ENCODE measurements around the gene PRPS1L1. TPM values are rescaled to one million over a fixed set of nuclear protein-coding genes. Genes with fewer than 3 reads are reported as not detected.

PRPS1L1 gene
- polyA plus RNA-seq, 1 of the 3 experiments (the other 2 are of a cell fraction): not detected

DNA sequence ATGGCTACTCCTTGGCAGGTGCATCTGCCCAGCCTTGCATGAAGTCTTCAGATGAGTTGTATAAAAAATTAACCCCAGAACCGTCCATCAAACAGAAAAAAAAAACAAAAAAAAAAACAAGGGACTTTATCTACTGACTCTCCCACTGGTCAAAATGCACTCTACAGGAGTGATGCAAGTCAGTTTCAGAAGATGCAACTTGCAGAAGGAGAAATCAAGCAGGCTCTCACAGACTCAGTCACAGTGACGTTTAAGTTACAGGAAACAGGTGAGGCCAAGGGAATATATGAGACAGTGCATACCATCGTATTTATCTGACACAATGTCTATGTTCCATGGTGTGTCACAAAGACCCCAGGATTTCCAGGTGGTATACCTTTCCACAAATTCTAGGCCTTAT is 17.5 kb upstream of the PRPS1L1 start:
- CTCF ChIA-PET: interaction anchor here (1.3 to 1.5 kb wide), 2 partner anchors 15 to 19 kb away, joined by 3 read pairs; no protein-coding TSS in a partner anchor
- TF ChIP-seq RCOR1 (IDR thresholded peaks at IDR 0.05; ENCODE audit: low read length): no peak
- Histone ChIP-seq H2AFZ (ENCODE audit: low read depth) (no peak overlapping the region), H3K27ac (ENCODE audit: low read depth in 2 of 2, low read length in 1 of 2) (no peak overlapping the region), H3K4me1 (ENCODE audit: control insufficient read depth in 1 of 2, insufficient read depth in 2 of 2, low read depth in 1 of 2, low read length in 1 of 2) (peaks cover 0 to 8% of the 10 kb centered on the region in 2 experiments; a peak in 1 of 4 replicates), H3K79me2 (ENCODE audit: insufficient read depth) (no peaks in the 10 kb centered on the region), H3K36me3 (replicated peaks in 1 of 2; ENCODE audit: control insufficient read depth in 1 of 2, insufficient read depth in 2 of 2, low read length in 1 of 2) (no peaks in the 10 kb centered on the region), H4K20me1 (ENCODE audit: insufficient read depth) (no peaks in the 10 kb centered on the region), H3K9ac (no peak overlapping the region), H3F3A (replicated peaks; ENCODE audit: insufficient read depth) (no peaks in the 10 kb centered on the region), H3K27me3 (ENCODE audit: insufficient read depth) (peaks cover 4% of the 10 kb centered on the region; the same call in 1 of the 2 replicates), H3K4me2 (no peak overlapping the region), H3K9me3 (no peaks in the 10 kb centered on the region), H3K9me2 (no peaks in the 10 kb centered on the region), H3K4me3 (ENCODE audit: low read depth in 2 of 2, low read length in 1 of 2) (no peak overlapping the region)
- WGBS (ENCODE audit: low lambda C conversion rate): 18% methylated on average over 3 of the region's 3 CpGs
- POLR2A ChIA-PET: no interaction called here
- DNase-seq: no peak

GRCh38 chr7:18041191-18041590 is 13.5 kb upstream of the PRPS1L1 start:
- 0 out of 2 replicates have a peak overlapping the region, but pooled peaks have one; percentile 43 for H3K4me2 ChIP-seq
- TF ChIP-seq RFX5 (IDR thresholded peaks at IDR 0.05; ENCODE audit: low read length) (no peak), CHD2 (IDR thresholded peaks at IDR 0.05; ENCODE audit: low read length, partially characterized antibody) (no peak), NRF1 (IDR thresholded peaks at IDR 0.05; ENCODE audit: low read depth, low read length) (no peak), EP300 (IDR thresholded peaks at IDR 0.05; ENCODE audit: borderline replicate concordance in 1 of 2, low read depth in 1 of 2, low read length in 1 of 2) (no peak), TEAD4 (IDR thresholded peaks at IDR 0.05; ENCODE audit: borderline replicate concordance, insufficient read depth) (no peak), YY1 (IDR thresholded peaks at IDR 0.05; ENCODE audit: low read depth) (no peak), ELF1 (IDR thresholded peaks at IDR 0.05) (no peak), TCF12 (IDR thresholded peaks at IDR 0.05) (no peak)
- TF ChIP-seq, protein P1, sequence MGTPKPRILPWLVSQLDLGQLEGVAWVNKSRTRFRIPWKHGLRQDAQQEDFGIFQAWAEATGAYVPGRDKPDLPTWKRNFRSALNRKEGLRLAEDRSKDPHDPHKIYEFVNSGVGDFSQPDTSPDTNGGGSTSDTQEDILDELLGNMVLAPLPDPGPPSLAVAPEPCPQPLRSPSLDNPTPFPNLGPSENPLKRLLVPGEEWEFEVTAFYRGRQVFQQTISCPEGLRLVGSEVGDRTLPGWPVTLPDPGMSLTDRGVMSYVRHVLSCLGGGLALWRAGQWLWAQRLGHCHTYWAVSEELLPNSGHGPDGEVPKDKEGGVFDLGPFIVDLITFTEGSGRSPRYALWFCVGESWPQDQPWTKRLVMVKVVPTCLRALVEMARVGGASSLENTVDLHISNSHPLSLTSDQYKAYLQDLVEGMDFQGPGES (IDR thresholded peaks at IDR 0.05; ENCODE audit: low read depth, low read length): no peak
- no peak overlapping the region for H3K4me3 ChIP-seq (ENCODE audit: low read depth in 2 of 2, low read length in 1 of 2)
- H3K27me3 ChIP-seq (ENCODE audit: insufficient read depth): no peaks in the 10 kb centered on the region
- peak overlapping the region; percentile 81; the same call in 1 of the 2 replicates for H2AFZ ChIP-seq (ENCODE audit: low read depth)
- H3K9me2 ChIP-seq: no peaks in the 10 kb centered on the region
- H4K20me1 ChIP-seq (ENCODE audit: insufficient read depth): no peaks in the 10 kb centered on the region
- H3K27ac ChIP-seq (ENCODE audit: low read depth in 2 of 2, low read length in 1 of 2): no peak overlapping the region
- peaks cover 0 to 13% of the 10 kb centered on the region in 2 experiments; a peak in 1 of 4 replicates for H3K4me1 ChIP-seq (ENCODE audit: control insufficient read depth in 1 of 2, insufficient read depth in 2 of 2, low read depth in 1 of 2, low read length in 1 of 2)
- no peak for DNase-seq
- H3K36me3 ChIP-seq (replicated peaks in 1 of 2; ENCODE audit: control insufficient read depth in 1 of 2, insufficient read depth in 2 of 2, low read length in 1 of 2): no peaks in the 10 kb centered on the region
- H3K9me3 ChIP-seq: no peaks in the 10 kb centered on the region
- ChIA-PET CTCF (interaction anchor here (0.6 to 1.3 kb wide), 2 partner anchors 11 to 280 kb away, joined by 3 to 4 read pairs; no protein-coding TSS in a partner anchor), POLR2A (no interaction called here)
- peaks cover 6% of the 10 kb centered on the region for H3F3A ChIP-seq (replicated peaks; ENCODE audit: insufficient read depth)
- no peak overlapping the region for H3K9ac ChIP-seq
- H3K79me2 ChIP-seq (ENCODE audit: insufficient read depth): no peaks in the 10 kb centered on the region

DNA sequence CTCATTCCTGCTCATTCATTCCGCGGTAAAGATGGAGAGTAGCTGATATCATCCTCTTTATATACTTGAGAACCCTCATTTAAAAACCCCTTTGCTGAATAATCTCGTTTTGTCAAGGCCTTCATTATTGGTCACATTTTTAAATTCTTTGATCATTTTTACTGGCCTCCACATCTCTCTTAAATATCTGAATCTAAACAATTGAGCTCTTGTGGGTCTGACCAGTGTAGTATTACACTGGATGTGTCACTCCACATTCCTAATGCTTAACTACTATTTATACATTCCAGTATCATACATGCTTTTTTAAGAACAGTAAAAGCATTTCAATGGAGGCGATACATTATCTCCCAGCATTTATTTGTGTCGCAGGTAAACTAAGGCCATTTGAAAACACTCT is 12.6 kb upstream of the PRPS1L1 start:
- H3K9me2 ChIP-seq: no peaks in the 10 kb centered on the region
- H3K4me2 ChIP-seq: peak overlapping the region; percentile 43
- H3K9ac ChIP-seq: peak overlapping the region; percentile 23; the same call in 1 of the 2 replicates
- no peaks in the 10 kb centered on the region for H3K9me3 ChIP-seq
- H4K20me1 ChIP-seq (ENCODE audit: insufficient read depth): no peaks in the 10 kb centered on the region
- WGBS (ENCODE audit: low lambda C conversion rate): 26% methylated on average over 5 of the region's 5 CpGs
- H3K4me3 ChIP-seq (ENCODE audit: low read depth in 2 of 2, low read length in 1 of 2): 0 out of 4 replicates have a peak overlapping the region, but pooled peaks of 1 of the 2 experiments have one; percentile 4
- DNase-seq: no peak
- peaks cover 0 to 13% of the 10 kb centered on the region in 2 experiments; a peak in 1 of 4 replicates for H3K4me1 ChIP-seq (ENCODE audit: control insufficient read depth in 1 of 2, insufficient read depth in 2 of 2, low read depth in 1 of 2, low read length in 1 of 2)
- POLR2A ChIA-PET: no interaction called here
- H3K79me2 ChIP-seq (ENCODE audit: insufficient read depth): no peaks in the 10 kb centered on the region
- H3K27me3 ChIP-seq (ENCODE audit: insufficient read depth): no peaks in the 10 kb centered on the region
- peak overlapping the region in 1 of 2 experiments; percentile 73; a peak in 3 of 4 replicates for H3K27ac ChIP-seq (ENCODE audit: low read depth in 2 of 2, low read length in 1 of 2)
- CTCF ChIA-PET: interaction anchor here (1.3 kb wide), 1 partner anchor 281 kb away, joined by 4 read pairs; no protein-coding TSS in a partner anchor
- H2AFZ ChIP-seq (ENCODE audit: low read depth): peak overlapping the region; percentile 81
- H3F3A ChIP-seq (replicated peaks; ENCODE audit: insufficient read depth): peaks cover 6% of the 10 kb centered on the region
- H3K36me3 ChIP-seq (replicated peaks in 1 of 2; ENCODE audit: control insufficient read depth in 1 of 2, insufficient read depth in 2 of 2, low read length in 1 of 2): no peaks in the 10 kb centered on the region
- TF ChIP-seq REST (IDR thresholded peaks at IDR 0.05; ENCODE audit: low read depth, low read length) (no peak), EP300 (IDR thresholded peaks at IDR 0.05; ENCODE audit: borderline replicate concordance in 1 of 2, low read depth in 1 of 2, low read length in 1 of 2) (no peak), TEAD4 (IDR thresholded peaks at IDR 0.05; ENCODE audit: borderline replicate concordance, insufficient read depth) (peak; percentile 63; the same call in 1 of the 2 replicates), SMC3 (IDR thresholded peaks at IDR 0.05; ENCODE audit: low read depth, low read length) (no peak), CHD2 (IDR thresholded peaks at IDR 0.05; ENCODE audit: low read length, partially characterized antibody) (no peak), PBX3 (IDR thresholded peaks at IDR 0.05) (peak; percentile 43; the same call in 1 of the 2 replicates), SIN3A (IDR thresholded peaks at IDR 0.05; ENCODE audit: borderline replicate concordance, low read depth, low read length) (no peak), JUND (IDR thresholded peaks at IDR 0.05) (peak; percentile 71), TCF12 (IDR thresholded peaks at IDR 0.05) (peak; percentile 34), FOSL2 (IDR thresholded peaks at IDR 0.05; ENCODE audit: borderline replicate concordance, low read depth) (peak; percentile 70; the same call in 1 of the 2 replicates), NRF1 (IDR thresholded peaks at IDR 0.05; ENCODE audit: low read depth, low read length) (no peak)
